ENCODE data around the gene KCNC1. TPM values are rescaled to one million over a fixed set of nuclear protein-coding genes. Genes with fewer than 3 reads are reported as not detected.
A peak's percentile ranks its signal among the peaks of the same experiment; 100 is the strongest.

The KCNC1 gene
- total RNA-seq, 1 experiment from 2014 or later: 0.04 TPM

DNA sequence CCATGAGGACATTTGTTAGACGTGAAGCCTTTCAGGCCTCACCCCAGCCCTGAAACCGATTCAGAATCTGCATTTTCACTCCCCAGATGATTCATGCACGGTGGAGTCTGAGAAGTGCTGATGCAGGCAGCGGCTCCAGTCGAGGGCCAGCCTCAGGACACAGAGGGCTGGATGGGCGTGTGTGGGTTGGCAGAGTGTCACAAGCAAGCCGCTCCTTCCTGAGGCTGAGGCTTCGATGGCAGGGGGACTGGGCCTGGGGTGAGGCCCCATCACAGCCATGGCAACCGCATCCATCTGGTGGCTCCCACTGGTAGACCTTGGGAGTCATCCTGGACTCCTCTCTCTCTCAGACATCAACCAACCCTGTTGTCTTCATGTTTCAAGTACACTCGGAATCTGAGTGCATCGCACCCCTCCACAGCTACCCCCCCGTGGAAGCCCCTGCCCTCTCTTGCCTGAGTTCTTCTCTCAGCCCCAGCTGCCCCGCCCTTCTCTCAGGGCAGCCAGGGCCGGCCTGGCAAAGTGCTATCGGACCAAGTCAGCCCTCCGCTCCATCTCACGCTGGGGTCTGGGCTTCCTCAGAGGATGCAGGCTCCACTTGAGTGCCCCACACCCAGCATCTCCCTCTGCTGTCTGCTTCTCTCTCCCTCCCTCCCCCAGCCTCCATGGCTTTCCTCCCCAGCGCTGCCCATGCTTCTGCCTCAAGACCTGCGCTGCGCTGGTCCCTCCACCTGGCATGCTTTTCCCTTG lies 10.6 kb downstream of the KCNC1 start:
- WGBS (ENCODE audit: extremely low coverage, insufficient read length, low lambda C conversion rate): no CpG with 5 or more reads among the region's 20 CpGs
- H3K4me1 Mint-ChIP-seq: no peaks in the 10 kb centered on the region
- no peak overlapping the region for H4K5ac ChIP-seq (ENCODE audit: insufficient read length, low read depth, low read length)

More for the DNA sequence above, 10.6 kb downstream of the KCNC1 start:
- Histone ChIP-seq H3K27me3 (ENCODE audit: insufficient read depth, low read length) (no peaks in the 10 kb centered on the region), H3K23me2 (ENCODE audit: insufficient read length, low read depth, low read length, poor library complexity, severe bottlenecking) (no peaks in the 10 kb centered on the region), H4K8ac (replicated peaks; ENCODE audit: insufficient read length, low read depth, low read length) (no peak overlapping the region), H2BK12ac (ENCODE audit: insufficient read length, low read depth, low read length) (no peak overlapping the region), H2AFZ (ENCODE audit: low read length) (no peak overlapping the region), H3K79me2 (ENCODE audit: insufficient read depth, low read length) (no peaks in the 10 kb centered on the region), H2AK5ac (ENCODE audit: insufficient read length, low read length) (no peak overlapping the region), H2BK120ac (ENCODE audit: low read depth, low read length, poor library complexity, severe bottlenecking) (no peak overlapping the region), H4K20me1 (ENCODE audit: control insufficient read depth, insufficient read depth, insufficient read length) (no peaks in the 10 kb centered on the region), H2BK5ac (ENCODE audit: insufficient read length, low read length) (no peak overlapping the region), H3K4me2 (ENCODE audit: insufficient read depth, insufficient read length, low read length) (no peak overlapping the region), H3K23ac (ENCODE audit: insufficient read length, low read depth, low read length) (no peak overlapping the region), H3K79me1 (ENCODE audit: insufficient read depth, low read depth, low read length, poor library complexity, severe bottlenecking) (no peaks in the 10 kb centered on the region), H2BK20ac (ENCODE audit: low read depth, low read length, poor library complexity, severe bottlenecking) (no peak overlapping the region), H3K56ac (ENCODE audit: insufficient read length, low read depth, low read length) (no peak overlapping the region), H4K91ac (ENCODE audit: insufficient read length, low read depth, low read length) (no peak overlapping the region), H2BK15ac (ENCODE audit: low read depth, low read length) (no peak overlapping the region), H3K4me1 (ENCODE audit: insufficient read depth, low read length) (no peaks in the 10 kb centered on the region), H3K9ac (ENCODE audit: extremely low read depth, insufficient read length, low read length) (no peak overlapping the region), H3K18ac (ENCODE audit: insufficient read length, low read depth, low read length) (no peak overlapping the region), H3K4ac (ENCODE audit: low read depth, low read length) (no peak overlapping the region), H3K14ac (ENCODE audit: insufficient read depth, low read length) (no peak overlapping the region; the same call in 1 of the 2 replicates), H3T11ph (ENCODE audit: low read length) (no peak overlapping the region), H3K27ac (ENCODE audit: insufficient read length, low read depth, low read length) (no peak overlapping the region), H3K9me3 (ENCODE audit: control insufficient read depth, low read depth, low read length) (no peaks in the 10 kb centered on the region)
- Mint-ChIP-seq H3K4me3 (no peak overlapping the region), H3K27ac (peak overlapping the region in 1 of 3 experiments; percentile 0; a peak in 1 of 7 replicates), H3K36me3 (ENCODE audit: insufficient read depth in 1 of 3, low read depth in 3 of 3) (no peaks in the 10 kb centered on the region), H3K27me3 (ENCODE audit: low read depth) (peaks cover 21% of the 10 kb centered on the region), H3K9me3 (no peaks in the 10 kb centered on the region)
- TF ChIP-seq, protein P1, sequence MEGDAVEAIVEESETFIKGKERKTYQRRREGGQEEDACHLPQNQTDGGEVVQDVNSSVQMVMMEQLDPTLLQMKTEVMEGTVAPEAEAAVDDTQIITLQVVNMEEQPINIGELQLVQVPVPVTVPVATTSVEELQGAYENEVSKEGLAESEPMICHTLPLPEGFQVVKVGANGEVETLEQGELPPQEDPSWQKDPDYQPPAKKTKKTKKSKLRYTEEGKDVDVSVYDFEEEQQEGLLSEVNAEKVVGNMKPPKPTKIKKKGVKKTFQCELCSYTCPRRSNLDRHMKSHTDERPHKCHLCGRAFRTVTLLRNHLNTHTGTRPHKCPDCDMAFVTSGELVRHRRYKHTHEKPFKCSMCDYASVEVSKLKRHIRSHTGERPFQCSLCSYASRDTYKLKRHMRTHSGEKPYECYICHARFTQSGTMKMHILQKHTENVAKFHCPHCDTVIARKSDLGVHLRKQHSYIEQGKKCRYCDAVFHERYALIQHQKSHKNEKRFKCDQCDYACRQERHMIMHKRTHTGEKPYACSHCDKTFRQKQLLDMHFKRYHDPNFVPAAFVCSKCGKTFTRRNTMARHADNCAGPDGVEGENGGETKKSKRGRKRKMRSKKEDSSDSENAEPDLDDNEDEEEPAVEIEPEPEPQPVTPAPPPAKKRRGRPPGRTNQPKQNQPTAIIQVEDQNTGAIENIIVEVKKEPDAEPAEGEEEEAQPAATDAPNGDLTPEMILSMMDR (conservative IDR thresholded peaks at IDR 0.05): no peak
- DNase-seq: no peak
